ENCODE measurements around the gene CMTM8.

Gene CMTM8

DNA sequence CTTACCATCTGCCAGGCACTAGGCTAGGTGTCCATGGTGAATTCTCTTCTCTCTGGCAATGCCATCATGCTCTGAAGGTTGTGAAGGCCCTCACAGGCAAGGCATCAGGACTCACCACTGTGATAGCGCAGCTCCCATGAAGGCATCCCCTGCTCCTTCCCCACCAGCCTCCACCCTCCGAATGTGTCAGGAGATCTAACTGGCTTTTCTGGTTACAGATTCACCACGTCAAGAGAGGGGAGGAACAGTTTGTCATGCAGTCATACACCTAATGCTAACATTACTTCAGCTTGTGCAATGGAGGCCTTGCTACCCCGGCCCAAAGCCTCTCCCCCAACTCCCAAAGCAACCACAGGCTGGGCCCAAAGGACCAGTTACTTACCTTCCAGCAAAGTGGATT lies 8.9 kb upstream of the CMTM8 start:
- DNase-seq (ENCODE audit: low read depth): no peak

DNA sequence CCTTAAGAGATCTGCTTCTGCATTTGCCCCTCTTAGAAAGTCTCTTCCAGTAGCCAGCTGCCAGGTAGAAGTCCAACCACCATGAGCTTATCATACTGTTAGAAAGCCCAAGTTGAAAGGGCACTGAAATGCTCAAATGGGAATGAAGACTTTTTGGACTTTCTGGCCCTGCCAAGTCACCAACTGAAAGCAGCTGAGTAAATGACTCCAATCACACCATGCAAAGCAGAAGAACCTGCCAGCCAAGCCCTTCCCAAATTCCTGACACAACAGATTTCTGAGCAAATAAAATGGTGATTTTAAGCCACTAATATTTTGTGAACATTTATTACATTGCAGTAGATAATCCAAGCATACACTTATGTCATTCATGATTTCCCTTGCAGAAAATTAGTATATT lies 2.1 kb upstream of the CMTM8 start:
- DNase-seq (ENCODE audit: low read depth): no peak

DNA sequence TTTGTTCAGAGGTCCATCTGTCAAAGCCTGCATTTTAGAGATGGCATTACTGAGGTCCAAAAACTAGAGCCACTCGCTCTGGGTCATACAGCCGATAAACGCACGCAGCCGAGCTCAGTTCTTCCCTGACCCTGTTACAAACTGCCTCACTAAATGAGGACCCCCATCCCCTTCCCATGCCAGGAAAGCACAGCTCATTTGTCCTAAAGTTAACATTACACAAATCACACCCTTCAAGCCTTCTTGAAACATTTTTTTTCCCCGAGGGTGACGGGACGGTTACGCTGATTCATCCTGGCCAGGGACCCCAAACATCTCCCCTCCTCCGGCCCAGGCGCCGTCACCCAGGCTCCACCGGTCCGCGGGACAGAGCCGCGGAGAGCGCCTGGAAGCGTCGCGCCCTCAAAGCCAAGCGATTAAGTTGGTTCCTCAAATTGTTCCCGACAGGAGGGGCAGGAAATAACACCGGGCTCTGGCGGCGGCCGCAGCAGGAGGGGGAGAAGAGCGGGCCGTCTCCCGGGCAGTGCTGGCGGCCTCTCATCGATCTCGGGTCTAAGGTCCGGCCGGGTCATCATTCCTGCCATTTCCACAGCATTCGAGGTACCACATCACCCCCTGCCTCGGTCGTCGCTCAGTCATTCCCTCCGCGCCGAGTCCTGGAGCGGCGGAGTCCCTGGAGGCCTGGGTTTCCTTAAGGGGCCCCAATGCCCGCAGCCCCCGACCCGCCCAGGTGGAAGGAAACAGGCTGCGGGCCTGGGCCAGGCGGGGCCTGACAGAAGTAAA lies 619 bp upstream of the CMTM8 start:
- DNase-seq (ENCODE audit: low read depth): no peak

DNA sequence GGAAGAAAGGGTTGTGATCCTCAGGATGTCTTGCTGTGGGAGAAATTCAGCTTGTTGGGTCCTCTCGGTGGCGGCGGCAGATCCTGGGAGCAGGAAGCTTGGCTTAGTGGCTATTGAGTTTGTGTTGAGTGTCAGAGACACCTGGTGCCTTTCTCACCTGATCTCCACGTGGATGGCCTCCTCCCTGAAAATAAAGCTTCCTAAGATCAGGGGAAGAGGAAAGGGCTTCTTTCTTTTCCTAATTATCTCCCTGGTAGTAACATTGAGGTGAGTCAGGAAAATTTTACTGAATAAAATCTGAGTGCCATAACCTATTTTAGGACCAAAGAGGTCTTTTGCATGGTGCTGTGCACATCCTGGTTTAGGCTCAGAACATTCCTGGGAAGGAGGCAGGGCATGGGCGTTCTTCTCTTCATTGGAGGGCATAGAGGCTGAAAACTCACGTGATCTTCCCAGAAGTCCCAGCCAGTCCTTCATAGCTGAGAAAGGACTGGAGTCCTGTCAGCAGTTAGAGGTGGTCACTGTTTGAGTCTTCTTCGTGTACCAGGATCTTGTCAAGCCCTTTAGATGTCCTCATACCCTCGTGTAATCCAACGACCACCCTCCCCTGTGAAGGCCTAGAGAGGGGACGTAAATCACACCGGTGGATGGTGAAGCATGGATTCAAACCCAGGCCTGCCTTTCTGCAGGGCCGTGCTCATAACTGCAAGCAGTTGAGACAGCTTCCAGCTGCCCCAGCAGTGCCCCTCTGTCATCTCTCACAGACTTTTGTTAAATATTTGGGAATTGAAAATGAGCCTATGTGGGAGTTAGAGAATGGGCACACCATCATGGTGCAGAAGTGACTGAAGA lies 1.1 kb downstream of the CMTM8 start:
- no peak for DNase-seq (ENCODE audit: low read depth)

DNA sequence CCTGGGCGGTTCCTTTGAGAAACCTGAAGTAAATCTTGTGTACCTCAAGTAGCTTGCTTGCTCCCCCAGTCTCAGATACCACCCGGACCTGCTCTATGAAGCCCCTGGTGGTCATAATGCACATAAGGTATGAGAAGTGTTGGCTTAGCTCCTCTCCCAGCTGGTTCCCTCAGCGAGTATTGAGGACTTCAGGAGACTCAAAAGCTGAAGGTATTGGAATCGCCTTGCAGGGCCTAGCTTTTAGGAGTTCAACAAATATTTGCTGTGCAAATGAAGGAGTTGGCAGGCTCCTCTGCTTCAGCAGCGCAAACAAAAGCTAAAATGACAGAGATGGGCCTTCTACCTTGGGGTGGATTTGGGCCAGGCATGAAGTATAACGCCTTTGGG lies 1.7 kb downstream of the CMTM8 start:
- DNase-seq (ENCODE audit: low read depth): peak; percentile 40

DNA sequence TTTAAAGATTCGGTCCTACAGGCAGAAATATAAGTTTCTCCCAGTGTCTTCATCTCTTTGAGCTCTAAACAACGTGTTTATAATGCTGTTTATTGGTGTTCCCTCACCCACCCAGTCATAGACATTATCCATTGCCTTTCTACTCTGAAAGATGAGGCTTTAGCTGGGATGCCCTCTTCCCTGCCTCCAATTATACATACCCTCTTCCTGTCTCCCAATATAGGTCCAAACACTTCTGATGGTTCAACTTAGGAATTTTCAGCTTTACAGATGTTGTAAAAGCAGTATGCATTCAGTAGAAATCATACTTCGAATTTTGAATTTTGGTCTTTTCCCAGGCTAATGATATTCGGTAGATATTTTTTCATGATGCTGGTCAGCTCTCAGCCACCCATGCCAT lies 2.6 kb downstream of the CMTM8 start:
- no peak for DNase-seq (ENCODE audit: low read depth)

DNA sequence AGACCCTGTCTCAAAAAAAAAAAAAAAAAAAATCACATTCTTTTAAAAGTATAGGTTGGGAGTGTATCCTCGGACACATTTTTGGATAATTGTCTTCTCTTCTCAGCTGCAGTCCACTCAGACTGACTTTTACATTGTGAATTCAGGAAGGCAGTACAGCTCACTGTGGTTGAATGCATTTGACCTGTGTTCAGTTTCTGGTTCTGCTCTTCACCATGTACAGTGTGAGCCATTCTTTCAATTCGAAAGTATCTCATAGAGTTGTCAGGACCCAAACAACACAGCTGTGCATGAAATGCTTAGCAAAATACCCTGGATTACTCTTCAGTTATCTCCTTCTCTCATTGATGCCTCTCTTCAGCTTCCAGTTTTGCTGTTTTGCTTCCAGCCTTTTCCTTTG lies 5.0 kb downstream of the CMTM8 start:
- DNase-seq (ENCODE audit: low read depth): no peak

DNA sequence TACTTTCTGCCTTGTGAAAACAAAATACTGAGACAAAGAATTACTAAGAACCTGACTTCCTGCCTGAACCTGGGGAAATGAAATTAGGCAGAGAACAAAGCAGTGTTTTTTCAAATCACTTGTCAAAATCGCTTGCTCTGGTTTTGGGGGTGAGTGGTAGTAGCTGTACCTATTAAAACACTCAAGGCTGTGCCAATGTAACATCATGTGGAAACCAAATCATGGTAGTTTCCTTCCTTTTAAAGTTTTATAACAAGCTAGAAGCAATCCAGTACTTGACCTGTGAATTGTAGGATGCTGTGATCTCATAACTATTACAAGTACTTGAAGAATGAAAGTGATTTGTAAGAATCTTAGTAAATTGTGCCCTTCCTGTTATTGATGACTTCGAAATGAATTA lies 6.7 kb downstream of the CMTM8 start:
- DNase-seq (ENCODE audit: low read depth): no peak

DNA sequence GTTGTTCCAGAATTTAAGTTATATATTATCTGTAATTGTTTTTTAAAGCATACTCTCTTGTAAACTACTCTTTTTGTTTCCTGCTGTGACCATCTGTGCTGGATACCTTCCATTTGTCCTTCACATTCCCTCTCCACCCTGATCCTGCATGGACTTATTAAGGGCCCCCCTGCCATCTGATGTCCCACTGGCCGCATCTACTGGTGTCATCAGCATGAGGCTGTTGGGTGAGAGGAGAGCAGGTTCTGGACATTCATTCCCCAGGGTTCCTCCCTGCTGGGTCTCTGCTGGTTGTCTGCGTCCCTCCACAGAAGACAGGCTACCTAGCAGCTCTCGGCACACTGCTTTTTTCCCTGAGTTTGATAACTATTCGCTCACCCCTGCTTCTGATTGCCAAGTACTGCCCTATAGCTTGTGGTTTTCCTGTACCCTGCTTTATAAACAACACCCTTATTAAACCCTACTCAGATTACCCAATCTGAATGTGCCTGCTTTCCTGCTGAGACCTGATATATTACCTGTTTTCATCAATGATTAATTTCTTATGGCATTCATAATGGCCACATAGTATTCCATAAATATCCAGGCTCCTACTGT lies 7.7 kb downstream of the CMTM8 start:
- no peak for DNase-seq (ENCODE audit: low read depth)

DNA sequence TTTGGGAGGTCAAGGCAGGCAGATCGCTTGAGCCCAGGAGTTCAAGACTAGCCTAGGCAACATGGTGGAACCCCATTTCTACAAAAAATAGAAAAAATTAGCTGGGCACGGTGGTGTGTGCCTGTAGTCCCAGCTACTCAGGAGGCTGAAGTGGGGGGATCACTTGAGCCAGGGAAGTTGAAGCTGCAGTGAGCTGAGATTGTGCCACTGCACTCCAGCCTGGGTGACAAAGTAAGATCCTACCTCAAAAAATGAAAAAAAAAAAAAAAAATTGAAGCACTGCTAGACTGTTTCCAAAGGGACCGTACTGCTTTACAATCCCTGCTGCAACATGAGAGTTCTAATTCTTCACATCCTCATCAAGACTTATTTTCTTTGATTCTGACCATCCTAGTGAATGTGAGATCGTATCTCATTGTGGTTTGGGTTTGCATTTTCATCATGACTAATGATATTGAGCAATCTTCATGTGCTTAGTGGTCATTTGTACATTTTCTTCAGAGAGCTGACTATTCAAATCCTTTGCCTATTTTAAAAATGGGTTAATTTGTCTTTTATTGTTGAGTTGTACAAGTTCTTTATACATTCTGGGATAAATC lies 10.8 kb downstream of the CMTM8 start:
- DNase-seq (ENCODE audit: low read depth): peak; percentile 90

DNA sequence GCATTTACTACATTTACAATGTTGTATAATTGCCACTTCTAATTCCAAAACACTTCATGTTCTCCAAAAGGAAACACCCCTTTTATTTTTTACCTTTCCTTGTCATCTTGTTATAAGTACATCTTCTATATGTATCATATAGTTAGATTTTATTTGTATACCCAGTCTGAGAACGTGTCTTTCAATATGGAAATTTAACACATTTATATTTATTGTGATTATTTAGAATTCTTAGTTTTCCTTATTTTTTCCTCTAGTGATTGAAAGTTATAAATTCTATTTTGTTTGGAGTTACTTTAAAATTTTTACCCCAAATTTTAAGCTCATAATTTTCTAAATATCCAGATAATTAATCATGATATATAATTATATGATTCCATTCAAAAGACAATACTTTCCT lies 15.8 kb downstream of the CMTM8 start:
- DNase-seq (ENCODE audit: low read depth): no peak

DNA sequence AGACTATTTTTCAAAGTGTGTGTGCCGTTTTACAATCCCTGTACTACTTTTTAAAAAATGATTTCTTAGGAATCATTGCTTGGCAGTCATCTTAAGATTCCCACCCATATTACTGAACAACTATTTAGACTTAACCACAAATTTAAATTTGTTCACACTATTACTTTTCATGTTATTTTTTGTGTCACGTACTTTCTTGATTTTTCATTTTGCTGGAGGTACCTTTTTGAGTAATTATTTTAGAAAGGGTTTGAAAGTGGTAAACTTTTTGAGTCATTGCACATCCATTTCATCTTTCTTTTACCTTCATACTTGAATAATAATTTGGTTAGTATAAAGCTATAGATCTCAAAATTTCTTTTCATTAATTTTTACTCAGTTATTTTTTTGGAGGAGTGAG lies 16.9 kb downstream of the CMTM8 start:
- DNase-seq (ENCODE audit: low read depth): no peak

DNA sequence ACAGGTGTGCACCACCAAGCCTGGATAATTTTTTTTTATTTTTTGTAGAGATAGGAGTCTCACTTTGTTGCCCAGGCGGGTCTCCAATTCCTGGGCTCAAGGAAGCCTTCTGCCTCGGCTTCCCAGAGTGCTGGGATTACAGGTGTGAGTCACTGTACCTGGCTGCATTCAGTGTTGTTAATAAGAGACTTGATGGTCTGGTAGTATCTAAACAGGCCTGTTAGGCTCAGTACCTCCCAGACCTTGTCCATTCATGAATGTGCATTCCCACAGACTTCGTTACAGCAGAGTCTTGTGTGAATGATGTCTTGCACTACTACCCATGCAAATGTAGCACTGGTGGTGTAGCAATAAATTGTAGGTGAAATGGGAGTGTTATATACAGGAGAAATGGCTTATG lies 17.7 kb downstream of the CMTM8 start:
- no peak for DNase-seq (ENCODE audit: low read depth)

DNA sequence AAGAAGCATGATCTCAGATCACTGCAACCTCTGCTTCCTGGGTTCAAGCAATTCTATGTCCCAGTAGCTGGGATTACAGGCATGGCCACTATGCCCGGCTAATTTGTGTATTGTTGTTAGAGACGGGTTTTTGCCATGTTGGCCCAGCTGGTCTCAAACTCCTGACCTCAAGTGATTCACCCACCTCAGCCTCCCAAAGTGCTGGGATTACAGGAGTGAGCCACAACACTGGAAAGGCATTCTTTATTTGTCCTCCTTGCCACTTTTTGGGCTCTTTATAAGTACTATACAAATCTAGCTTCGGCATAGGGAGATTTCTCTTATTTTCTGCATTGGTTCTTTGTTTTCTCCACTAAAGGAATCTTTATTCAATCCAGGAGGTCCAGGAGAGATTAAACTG lies 18.6 kb downstream of the CMTM8 start:
- no peak for DNase-seq (ENCODE audit: low read depth)

DNA sequence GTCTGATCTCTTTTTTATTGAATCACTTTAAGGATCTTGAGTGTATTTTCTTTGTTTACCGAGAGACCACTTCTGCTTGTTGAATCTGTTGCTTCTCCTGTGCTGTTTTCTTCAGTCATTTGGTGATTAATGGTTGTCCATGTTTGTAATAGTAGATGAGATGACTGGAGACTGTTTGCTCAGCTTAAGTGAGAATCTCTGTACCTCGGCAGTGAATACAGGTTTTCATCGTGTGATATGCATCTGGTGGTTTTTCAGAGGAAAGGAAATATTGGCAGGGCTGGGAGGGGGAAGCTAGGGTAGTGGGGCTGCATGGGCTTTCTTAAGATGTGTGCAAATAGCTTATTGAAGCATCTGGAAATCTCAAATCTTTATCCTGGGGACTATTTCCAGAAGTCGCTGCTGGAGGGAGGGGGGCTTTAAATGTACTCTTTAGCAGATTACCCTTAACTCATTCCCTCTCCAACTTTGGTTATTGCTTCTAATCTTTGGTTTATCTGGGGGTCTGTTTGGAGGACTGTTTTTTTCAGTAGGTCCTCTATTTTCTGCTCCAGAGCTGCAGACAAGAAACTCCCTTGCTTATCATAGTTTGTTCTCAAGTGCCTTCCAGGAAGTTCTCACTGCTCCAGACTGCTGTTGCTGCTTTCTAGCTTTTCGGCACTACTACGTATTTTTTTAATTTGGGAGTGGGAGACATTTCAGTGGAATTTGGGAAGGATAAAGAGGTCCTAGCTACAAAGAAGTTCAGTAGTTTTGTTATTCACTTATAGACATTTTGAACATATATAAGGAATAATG lies 19.4 kb downstream of the CMTM8 start:
- DNase-seq (ENCODE audit: low read depth): no peak

DNA sequence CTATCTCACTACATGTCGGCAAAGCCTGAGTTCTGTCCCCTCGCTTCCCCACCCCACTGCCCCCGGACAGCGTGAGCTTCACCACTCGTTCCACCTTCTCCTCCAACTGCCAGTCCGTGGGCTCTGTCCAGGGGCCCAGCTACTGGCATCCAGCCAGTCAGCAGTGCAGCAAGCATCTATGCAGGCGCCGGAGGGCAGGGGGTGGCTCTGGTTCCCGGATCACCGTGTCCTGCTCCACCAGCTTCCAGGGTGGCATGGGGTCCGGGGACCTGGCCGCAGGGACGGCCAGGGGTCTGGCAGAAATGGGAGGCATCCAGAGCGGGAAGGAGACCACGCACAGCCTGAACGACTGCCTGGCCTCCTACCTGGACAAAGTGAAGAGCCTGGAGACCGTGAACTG lies 20.4 kb downstream of the CMTM8 start:
- DNase-seq (ENCODE audit: low read depth): no peak

DNA sequence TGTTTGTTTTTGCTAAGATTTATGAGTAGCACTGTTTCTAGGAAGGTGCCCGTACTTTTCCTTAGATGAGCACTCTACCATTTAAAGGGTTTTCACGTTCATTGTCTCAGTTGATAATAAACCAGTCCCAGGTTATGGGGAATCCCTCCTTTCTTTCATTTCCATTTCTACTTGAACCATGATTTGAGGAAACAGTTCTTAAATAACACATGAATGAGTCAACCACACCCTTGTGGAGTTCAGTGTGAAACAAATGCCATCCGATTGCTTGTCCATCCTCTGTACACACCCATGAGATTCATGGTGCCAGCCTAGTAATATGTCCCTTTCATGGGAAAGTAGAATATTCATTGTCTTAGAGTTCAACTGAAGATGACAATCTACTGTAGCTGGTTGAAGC lies 23.1 kb downstream of the CMTM8 start:
- DNase-seq (ENCODE audit: low read depth): no peak

DNA sequence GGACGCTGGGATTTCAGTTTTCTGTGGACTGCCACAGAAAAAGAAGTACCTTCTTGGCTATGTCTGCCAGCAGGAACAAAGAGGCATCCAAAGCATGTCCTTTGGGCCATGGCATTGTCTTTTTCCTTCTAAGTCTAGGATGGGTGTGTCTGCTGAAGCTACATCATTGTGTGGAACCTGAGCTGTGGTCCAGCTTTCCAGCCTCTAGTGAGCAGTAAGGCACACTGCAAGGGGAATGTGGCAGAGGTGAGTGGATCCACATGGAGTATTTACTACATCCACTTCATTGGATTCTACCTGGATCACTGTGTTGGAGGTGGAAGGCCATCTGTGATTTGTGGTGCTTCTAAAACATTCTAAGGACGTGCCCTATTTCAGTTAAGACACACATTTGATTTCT lies 23.7 kb downstream of the CMTM8 start:
- no peak for DNase-seq (ENCODE audit: low read depth)

DNA sequence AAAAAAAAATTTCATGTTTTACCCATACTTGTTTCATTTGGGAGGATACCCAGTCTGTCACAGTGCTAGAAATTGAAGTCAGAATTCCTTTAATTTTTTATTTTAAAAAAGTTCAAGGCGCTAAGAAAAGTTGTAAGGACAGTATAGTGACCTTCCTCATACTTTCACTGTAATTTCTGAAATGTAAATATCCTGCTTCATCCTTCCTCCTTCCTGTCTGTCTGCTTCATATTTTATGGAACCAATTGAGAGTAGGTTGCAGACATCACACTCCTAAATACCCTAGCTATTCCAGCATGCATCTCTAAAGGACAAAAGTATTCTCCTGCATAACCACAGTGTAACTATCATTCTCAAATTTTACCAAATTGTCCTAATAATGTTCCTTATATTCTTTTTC lies 35.8 kb downstream of the CMTM8 start:
- no peak for DNase-seq (ENCODE audit: low read depth)

DNA sequence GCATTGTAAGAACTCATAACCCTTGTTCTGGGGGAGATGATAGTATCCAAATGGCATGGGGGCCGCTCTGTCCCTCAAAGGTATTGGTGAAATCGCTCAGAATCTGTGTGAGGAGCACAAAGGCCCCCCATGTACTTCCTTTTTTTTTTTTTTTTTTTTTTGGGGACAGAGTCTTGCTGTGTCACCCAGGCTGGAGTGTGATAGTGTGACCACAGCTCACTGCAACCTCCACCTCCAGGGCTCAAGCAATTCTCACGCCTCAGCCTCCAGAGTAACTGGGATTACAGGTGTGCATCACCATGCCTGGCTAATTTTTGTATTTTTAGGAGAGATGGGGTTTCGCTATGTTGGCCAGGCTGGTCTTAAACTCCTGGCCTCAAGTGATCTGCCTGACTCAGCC lies 37.0 kb downstream of the CMTM8 start:
- no peak for DNase-seq (ENCODE audit: low read depth)

DNA sequence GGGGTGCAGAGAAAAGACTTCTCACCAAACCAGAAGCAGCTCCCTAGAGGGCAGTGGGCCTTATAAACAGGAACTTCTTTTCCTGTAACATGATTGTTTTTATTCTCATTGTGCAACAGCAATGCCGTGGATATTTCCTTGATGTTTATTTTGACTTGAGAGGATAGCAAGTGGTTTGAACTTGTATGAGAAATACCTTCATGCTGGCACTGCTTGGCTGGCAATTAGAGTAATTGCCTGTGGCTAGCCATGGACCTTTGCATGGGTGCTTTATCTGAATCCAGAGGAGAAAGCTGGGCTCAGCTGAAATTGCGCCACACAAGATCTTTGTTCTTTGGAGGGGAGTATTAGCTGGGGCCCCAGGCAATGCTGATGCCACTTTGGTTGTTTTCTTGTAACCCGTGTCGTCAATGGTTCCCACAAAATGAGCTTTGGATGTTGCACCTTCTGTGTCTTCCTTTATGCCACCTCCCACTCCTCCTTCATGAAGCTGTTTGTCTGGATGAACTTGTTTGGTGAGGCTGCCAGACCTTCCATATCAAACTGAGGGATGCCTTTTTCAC lies 37.9 kb downstream of the CMTM8 start:
- no peak for DNase-seq (ENCODE audit: low read depth)

DNA sequence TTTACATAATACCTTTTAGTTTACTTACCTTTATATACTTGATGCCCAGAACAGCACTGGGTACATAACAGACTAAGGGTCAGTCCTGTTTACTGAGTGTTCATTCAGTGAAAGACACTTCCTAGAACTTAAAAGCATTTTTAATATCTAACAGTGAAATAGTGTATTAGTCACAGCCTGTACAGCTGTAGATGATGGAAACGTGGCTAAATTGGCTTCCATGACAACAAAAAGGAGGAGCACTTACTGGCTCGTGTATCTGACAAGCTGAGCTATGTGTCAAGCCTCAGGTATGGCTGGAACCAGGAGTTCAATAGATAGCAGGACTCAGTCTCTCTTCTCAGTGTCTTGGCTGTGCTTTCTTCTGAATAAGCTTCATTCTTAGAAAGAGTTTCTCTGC lies 40.2 kb downstream of the CMTM8 start:
- DNase-seq (ENCODE audit: low read depth): no peak

All from ELR (cell line).